Activated naive CD4-positive, alpha-beta T cell (primary cell): ENCODE measurements around the gene BMP6.

Source experiments
- DNase-seq, 4 experiments: peaks; one replicate each; lab custom pipeline; 2025; lab: John Stamatoyannopoulos, UW

The BMP6 gene

DNA sequence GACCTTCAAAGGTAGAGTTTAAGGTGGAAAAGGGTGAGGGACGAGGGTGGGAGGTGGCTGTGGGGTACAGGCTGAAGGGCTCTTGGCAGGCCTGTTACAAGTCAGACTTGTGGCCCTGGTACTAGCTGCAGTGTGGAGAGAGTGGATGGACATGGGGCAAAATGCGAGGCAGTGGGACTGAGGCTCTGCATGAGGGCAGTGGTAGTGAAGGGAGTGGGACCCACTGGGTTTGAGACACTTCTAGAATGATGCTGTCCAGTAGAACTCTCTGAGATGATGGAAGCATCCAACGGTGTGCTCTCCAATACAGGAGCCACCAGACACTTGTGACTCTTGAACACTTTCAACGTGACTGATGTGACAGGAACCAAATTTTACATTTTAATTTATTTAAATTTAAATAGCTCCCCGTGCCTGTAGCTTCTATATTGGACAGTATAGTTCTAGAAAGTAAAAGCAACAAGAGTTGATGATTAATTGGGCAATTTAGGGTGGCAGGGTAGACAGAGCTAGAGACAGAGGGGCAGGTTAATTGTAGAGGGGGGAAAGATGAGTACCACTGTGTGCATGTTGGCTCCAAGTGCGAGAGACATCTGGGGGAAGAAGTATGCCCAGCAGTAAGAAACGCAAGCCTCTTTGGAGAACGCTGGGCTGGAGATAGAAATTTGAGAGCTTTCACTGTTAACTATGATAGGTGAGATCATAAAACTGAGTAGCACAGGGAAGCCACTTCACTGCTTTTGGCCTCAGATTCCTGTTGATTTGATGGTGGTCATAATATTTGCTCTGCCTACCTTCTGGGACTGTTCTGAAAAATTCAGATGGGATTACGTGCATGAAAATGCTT, 107.2 kb downstream of the BMP6 start:
- no peak for DNase-seq

DNA sequence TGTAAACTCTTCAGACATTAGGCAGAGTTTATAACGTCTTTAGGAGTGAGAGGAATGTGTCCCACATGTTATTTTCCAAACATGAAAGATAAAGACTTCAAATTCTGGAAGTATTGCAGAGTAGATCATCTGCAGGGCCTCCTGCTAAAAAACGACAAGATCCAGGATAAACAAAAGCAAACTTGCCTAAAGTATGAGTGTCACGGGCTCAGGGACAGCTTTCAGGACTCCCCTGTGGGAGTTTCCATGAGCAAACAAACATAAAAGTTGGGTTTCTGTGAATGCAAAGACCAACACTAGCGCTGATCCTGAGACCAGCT, 107.8 kb downstream of the BMP6 start:
- no peak for DNase-seq

DNA sequence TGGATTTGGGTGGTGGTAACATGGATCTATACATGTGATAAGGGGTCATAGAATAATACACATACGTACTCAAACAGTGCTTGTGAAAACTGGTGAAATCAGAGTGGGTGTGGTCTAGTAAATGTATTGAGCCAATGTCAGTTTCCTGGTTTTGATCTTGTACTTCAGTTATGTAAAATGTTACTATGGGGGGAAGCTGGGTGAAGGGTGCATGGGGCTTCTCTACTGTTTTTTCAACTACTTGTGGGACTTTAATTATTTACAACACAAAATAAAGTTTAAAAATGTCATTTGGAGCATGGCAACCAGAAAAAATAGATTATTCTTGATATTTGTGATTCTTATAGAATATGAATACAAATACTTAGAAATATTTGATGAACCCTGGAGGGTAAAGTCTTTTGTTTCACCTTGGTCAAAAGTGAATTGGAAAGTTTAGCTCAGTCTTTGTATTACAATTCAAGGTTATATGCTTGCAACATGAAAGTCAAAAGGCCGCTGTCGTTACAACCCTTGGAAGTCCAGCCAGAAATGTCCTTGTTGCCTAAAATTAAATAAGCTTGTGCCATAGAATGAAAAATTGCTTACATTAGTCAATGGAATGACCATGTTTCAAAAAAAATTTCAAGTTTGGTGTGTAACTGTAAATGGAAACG, 110.6 kb downstream of the BMP6 start:
- DNase-seq, result no peak

DNA sequence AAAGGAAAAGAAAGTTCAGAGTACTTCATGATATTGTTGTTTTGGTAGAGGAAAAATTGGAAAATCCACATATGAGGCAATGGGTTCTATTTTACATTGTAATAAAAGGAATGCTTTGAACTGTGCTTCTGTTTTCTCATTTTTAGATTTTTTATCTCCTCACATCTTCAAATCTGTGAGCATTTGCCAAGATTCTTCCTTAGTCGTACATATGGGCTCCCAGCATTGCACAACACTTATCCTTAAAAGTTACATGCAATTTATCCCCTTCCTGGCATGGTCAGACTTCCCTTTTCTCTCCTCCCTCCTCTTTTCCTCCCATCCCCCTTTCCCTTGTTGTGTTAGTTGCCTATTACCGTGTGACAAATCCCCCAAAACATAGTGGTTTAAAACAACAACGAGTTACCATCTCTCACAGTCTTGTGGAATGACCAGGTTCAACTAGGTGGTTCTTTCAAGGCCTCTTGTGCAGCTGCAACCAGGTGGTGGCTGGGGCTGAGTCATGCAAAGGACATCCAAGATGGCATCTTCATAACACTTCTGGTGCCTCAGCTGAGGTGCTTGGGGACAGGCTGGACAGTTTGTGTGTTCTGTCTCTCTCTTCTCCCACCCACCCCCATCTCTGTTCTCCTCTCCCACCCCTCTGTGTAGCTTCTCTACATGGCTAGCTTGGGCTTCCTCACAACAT, 116.0 kb downstream of the BMP6 start:
- DNase-seq, result no peak

DNA sequence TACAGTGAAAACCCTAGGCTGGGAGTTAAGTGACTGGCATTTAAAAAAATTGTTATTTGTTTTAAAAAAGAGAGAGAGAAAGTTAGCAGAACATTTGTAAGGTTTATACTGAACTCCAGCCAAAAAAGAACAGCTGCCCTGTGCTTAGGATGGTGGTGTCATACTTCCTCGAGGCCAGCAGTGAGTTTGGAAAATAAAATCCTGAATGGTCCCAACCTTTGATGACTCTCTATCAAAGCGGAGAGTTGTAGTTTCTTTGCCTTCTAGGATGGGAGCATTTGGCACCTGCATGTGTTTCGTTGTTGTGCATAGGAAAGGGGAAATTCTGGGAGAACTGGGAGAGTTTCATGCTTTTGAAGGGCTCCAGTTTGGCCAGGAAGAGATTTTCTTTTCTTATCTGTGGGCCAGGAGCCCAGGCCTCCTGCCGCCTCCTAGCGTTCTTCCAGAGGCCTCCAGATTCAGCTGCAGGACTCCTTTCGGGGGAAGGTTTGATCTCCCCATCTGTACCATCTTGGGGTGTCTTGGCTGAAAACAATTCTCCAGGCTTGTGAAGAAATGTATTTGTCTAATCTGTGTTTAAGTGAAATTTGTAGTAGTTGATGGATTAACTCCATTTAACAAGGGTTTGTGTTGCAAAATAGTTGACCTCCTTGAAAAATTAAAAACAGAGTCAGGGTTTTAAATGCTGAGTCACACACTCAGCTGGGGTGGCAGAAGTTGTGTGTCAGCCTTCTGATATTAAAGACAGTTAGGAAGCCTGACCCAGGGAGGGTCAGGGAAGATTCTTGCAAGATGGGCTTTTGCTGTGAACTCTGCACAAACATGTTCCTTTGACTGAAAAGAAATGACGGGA, 121.3 kb downstream of the BMP6 start:
- no peak for DNase-seq

DNA sequence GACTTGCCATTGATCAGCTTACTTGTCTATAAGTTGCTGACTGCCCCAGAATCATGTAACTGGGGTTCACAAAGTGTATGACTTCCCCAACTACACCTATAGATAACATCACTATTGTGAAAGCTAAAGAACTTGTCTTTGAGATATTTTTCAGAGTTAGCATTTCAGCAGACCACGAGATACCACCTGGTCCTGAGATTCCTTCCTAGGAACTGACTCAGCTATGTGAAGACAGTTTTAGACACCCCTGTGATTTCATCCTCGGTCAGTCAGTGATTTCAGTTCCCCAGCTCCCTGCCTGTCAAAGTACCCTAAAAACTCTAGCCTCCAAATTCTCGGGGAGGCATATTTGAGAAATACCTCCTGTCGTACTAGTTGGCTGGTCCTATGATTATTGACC, 122.3 kb downstream of the BMP6 start:
- no peak for DNase-seq

DNA sequence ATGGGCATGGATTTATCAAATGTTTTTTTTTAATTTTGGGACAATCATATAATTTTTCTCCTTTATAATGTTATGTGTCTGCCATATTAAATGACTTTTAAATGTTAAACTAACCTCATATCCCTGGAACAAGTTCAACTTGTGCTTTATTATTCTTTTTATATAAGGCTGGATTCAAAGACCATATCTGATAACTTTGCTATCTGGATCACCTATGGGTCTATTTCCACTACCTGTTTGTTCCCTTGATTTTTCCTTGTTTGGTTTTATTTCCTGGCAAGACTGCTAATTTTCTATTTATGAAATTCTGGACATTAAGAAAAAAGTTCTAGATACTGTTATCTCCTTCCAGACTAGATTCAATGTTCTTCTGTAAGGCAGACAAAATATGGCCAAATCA, 125.9 kb downstream of the BMP6 start:
- no peak for DNase-seq

DNA sequence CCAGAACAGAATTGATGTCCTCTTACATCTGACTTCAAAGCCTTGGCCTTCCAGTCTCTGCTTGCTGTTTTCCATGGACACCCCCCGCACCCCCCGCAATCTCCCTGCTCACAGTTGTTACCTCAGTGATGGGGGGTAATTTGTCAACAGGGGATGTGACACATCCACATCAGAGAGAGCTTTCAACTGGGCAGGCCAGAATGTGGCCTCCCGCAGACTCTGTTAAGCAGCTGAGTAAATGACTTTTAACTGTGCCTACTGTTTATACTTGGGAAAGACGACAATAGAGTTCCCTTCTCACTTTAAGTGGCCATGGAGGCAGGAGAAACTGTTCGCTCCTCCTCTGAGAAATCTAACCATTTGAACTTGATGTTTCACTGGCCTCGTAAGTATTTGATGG, 133.7 kb downstream of the BMP6 start:
- no peak for DNase-seq

DNA sequence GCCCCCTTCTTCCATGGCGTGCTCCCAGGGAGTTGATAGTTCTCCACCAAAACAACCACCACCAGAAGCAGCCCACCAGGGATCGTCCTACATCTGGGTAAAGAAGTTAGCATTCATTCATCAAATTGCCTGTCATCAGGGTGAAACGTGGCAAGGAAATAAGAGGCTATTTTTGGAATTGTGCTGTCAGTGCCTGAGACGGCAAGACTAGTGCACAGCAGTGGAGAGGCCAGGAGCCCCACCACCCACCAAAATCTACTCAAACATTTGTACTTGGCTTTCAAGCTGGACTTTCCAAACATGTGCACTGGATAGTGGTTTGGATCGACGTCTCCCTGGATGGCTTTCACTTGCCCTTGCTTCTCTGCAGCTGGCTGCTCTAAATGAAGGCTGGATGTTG, 139.9 kb downstream of the BMP6 start:
- DNase-seq, result no peak

DNA sequence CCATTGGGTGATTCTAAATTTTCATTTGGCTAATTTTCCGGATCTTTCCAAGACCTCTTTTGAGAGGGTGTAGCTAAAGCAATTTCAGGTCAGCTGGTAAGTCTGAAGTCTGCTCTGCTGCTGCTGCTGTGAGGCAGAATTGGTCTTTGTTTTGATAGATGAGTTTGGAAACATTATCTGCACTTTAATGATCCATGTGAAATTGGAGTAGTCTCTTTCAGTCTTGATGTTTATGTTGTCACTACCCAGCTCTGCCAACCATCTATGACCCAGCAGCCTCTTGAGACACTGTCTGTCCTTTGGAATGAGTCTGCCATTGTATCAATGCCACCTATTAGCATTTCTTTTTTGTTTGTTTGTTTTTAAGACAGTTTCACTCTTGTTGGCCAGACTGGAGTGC, 140.6 kb downstream of the BMP6 start:
- no peak for DNase-seq

DNA sequence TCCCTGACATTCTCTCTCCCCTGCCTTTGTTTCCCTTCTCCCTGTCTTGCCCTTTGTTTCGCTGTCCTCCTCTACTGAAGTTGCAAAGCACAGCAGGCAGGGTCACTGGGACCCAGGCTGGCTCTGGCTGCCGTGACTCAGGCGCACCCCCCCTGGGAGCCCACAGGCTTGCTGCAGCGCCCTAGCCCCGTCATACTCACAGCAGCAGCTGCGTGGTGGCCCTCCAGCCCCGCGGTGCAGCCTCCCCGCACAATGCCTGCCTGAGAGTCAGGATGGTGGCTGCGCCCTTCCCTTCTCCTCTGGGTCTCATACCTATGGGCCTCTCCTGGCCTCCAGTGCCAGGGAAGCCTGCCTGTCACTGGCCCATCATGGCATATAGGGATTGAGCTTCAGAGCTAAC, 143.0 kb downstream of the BMP6 start:
- no peak for DNase-seq

DNA sequence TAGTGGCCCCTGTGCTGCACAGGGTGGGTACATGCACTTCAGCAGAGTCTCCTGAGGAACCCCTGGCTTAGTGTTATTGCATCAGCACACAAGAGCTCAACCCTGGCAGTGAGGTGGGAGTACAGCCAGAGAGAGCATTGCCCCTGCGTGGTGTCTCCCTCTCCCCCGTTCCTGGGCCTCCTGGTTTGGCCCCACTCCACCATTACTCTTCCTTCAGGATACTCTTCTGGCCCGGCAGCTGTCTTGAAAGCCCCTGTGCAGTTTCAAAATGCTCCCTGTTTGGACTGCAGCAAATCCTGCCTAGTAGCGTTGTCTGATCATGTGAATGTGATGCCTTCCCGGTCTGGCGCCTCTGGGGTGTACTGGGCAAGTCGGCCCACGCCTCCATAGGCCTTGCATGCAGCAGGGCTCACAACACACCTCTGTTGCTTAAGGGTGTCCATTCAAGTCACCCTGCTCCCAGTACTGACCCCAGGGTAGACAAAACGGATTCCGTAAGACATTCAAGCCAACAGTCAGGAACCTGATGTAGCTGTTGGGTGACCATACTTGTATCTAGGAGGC, 152.6 kb downstream of the BMP6 start:
- no peak for DNase-seq

DNA sequence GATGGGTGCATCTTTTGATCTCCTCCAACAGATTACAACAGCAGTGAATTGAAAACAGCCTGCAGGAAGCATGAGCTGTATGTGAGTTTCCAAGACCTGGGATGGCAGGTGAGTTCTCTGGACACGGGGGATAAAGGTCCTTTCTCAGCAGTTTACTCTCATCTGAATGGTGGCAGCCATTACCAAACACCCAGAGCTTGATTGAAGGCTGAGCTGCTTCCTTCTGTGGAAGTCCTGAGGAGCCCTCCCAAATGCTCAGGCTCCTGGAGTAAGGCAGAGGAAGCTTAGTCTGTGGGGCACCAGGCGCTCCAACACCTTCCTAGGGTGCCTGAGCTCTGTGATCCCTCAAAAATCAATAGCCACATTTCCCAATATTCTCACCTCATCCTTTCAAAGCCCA, 153.1 kb downstream of the BMP6 start:
- DNase-seq, result no peak

DNA sequence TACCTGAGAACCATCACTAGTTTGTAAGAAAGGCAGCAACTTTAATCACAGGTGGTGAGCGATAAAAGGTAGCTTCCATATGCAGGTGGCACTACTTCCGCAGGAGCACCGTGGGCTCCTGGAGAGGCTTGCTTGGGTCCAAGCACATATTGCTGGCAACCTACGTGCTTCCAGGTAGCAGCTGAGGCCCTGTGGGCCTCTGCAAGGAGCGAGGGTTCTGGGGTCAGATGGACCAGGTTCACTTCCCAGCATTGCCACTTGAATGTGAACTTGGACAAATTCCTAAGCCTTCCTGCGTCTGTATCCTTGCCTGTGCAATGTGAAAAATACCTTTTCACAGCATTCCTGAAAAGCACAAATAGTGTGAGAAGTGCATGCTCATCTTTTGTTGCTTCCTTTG, 153.7 kb downstream of the BMP6 start:
- DNase-seq, result no peak

DNA sequence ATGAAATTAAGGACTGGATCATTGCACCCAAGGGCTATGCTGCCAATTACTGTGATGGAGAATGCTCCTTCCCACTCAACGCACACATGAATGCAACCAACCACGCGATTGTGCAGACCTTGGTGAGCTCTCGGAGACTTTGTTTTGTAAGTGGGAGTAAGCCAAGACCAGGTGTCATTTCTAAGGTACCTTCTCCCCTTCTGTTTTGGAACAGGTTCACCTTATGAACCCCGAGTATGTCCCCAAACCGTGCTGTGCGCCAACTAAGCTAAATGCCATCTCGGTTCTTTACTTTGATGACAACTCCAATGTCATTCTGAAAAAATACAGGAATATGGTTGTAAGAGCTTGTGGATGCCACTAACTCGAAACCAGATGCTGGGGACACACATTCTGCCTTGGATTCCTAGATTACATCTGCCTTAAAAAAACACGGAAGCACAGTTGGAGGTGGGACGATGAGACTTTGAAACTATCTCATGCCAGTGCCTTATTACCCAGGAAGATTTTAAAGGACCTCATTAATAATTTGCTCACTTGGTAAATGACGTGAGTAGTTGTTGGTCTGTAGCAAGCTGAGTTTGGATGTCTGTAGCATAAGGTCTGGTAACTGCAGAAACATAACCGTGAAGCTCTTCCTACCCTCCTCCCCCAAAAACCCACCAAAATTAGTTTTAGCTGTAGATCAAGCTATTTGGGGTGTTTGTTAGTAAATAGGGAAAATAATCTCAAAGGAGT, 154.2 kb downstream of the BMP6 start:
- no peak for DNase-seq

DNA sequence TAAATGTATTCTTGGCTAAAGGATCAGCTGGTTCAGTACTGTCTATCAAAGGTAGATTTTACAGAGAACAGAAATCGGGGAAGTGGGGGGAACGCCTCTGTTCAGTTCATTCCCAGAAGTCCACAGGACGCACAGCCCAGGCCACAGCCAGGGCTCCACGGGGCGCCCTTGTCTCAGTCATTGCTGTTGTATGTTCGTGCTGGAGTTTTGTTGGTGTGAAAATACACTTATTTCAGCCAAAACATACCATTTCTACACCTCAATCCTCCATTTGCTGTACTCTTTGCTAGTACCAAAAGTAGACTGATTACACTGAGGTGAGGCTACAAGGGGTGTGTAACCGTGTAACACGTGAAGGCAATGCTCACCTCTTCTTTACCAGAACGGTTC, 154.8 kb downstream of the BMP6 start:
- no peak for DNase-seq

DNA sequence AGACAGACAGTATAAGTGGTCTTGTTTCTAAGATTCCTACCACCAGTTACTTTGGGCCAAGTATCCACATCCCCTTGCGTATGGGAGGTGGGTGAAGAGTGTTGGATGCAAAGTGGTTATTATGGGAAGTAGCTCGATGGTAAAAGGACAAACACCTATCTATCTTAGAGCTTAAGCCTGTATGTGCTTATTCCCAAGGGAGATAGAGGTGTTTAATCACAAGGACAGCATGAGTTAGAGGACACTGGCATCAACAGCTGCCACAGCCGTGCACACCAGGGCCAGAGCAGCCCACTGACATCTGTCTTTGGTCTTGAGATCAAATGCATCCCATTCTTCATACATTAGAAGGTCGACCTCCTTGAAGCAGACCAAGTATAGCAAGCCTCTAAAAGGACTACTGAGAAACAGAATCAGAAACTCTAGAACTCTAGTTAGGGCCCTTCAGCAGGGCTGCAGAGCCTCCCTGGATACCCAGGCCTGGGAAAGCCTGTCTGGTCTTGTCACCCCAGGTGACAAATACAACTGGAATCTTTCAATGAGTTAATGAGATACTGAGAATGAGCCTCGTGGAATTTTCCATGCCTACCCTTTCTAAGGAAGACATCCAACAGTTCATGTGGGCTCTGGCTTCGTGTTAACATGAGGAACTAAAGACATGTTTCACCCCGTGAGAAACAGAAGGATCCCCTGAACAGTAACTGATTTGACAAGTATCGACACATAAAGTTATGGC, 156.0 kb downstream of the BMP6 start:
- no peak for DNase-seq

DNA sequence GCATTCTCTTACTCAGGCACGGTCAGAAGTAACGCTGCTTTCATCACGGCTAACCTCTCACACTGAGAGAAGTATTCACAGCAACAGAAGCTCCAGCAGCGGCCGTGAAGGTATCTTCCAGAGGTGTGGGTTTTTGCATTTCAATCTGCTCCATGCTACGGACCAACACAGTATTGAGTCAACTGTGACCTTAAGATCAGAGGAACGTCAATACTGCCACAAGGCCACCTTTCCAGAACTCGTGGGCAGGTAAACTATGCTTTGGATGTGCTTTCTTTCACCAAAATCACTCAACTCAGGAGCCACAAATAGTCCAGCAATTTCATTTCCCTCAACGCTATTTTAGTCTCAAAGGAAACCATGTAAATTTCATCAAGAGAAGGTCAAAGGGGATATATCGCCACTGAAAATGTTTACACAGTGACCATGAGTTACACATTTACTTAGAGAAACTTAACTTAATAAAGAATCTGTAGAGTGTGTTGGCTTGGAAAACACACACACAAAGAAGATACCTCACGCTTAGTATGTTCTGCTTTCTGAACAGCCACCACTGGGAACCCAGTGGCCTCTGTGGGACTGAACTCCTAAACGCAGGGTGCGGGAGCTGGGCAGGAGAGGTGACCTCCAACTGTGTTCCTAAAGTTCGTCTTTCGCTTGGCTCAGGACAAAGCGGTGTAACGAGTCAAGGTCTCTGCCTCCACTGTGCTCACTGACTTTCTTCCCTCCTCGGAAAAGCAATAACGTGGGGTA, 156.8 kb downstream of the BMP6 start:
- DNase-seq, result no peak

DNA sequence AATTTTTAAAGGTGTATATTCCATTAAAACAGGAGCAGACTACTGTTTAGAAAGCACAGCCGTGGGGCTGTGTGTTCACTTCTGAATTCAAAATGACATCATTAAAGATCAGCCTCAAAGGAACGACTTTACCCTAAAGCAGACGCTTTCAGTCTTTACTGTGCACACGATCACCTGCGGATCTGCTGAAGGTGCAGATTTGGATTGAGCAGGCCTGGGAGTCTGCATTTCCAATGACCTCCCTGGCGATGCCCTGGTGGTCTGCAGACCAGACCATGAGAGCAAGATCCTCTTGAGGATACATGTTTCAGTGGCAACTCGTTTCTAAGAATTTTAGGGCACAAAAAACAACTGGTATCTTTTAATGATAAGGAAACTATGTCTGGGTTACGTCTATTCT, 157.5 kb downstream of the BMP6 start:
- no peak for DNase-seq

DNA sequence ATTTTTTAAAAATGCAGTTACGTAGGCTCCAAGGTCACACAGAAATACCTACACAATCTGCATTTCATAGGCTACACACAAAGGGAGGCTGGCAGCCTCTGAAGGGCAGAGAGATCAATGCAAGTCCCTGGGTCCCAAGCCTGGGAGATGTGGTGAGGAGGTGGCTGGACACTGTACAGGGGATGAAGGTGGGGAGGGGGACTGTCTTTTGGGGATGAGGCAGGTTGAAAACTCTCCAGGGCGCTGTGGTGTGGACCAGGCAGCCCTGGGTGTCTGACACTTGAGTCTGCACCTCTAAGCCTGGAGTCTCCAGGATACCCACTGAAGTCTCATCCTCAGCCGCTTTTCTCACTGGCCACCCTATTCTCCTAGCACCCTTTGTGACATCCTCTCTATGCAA, 160.2 kb downstream of the BMP6 start:
- no peak for DNase-seq
